ENCODE results near the gene TNFSF13.

GRCh38 chr17:7556627-7557026 is 1.9 kb upstream of the TNFSF13 start:
- no peak for TF ChIP-seq CTCF (IDR thresholded peaks at IDR 0.05)
- TF ChIP-seq ZFX (IDR thresholded peaks at IDR 0.05; ENCODE audit: borderline replicate concordance): no peak

Measured in 22Rv1 (cell line).